GM12873 (cell line): Measurements from ENCODE around the gene TNC.

Source experiments
- TF ChIP-seq, protein P1 (sequence below): IDR thresholded peaks from 2 replicates; pipeline ENCODE4 v1.5.1; 2012; ENCODE audit warnings: low read depth, mild to moderate bottlenecking, moderate library complexity, low read length, control low read depth; ENCODE audit not compliant: insufficient read depth; ENCODE audit errors: missing control alignments

The TNC gene

DNA sequence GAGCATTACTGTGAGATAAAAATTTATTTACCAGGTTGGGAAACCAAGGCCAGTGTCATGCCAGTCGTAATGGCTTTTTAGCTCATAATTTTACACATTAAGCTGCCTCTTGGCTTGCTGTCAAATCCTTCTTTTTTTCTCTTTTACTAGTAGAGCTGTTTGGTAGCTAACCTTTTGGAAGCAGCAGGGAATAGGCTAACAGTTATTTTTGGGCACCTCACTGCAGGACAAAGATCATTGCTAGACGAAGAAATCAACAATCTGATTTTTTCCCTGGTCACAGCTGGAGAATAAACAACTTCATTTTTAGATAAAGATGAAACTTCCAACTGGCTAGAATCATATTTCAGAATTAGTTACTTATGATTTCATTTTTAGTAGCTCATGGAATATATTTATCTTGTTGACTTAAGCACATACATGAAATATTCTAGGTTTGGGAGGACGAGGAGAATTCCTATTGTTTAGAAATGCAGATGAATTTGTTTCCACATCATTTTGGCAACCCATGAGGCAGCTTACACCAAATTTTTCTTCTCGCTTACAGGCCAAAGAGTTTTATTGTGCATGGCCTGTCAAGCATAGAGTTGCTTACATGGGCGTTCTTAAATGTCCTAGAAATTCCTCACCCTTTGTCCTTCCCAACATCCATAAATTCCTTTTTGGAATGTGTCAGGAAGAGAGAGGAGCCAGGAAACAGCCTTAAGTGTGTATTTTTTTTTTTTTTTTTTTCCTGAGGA, 19.6 kb downstream of the TNC start:
- TF ChIP-seq, protein P1, sequence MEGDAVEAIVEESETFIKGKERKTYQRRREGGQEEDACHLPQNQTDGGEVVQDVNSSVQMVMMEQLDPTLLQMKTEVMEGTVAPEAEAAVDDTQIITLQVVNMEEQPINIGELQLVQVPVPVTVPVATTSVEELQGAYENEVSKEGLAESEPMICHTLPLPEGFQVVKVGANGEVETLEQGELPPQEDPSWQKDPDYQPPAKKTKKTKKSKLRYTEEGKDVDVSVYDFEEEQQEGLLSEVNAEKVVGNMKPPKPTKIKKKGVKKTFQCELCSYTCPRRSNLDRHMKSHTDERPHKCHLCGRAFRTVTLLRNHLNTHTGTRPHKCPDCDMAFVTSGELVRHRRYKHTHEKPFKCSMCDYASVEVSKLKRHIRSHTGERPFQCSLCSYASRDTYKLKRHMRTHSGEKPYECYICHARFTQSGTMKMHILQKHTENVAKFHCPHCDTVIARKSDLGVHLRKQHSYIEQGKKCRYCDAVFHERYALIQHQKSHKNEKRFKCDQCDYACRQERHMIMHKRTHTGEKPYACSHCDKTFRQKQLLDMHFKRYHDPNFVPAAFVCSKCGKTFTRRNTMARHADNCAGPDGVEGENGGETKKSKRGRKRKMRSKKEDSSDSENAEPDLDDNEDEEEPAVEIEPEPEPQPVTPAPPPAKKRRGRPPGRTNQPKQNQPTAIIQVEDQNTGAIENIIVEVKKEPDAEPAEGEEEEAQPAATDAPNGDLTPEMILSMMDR, result no peak

DNA sequence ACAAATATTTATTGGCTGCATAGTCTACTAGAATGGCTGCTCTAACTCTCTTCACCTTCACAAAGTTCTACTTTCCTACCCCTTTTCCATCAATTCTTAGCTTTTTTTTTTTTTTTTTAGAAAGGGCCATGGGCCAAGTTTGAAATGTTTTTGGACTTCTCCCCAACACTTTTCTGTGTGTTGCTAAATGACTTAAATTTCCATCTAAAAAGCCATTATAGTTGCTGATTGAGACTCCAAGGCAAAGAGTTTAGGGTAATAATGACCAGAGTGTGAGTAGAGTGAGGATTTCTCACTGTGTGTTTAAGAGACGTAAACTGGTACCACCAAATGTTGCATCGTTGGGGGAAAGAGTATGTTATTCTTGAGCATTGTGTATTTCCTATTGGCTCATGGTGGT, 24.4 kb downstream of the TNC start:
- TF ChIP-seq, protein P1, result no peak

DNA sequence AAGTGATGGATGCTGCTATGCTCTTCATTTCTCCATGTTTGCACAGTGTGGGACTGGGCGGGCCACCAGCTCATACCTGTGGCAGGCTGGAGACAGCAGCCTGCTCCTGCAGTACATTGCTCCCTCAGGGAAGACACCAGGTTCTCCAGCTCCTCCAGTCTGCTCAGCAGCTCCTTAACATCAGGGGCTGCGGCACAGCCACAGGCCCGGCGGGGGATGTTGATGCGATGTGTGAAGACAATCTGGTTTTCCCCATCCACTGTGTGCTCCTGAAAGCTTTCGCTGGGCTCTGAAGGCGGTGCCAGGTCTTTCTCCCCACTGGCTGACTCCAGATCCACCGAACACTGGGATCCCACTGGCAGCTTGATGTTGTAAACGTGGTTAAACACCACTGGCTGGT, 27.5 kb downstream of the TNC start:
- TF ChIP-seq, protein P1, result no peak

DNA sequence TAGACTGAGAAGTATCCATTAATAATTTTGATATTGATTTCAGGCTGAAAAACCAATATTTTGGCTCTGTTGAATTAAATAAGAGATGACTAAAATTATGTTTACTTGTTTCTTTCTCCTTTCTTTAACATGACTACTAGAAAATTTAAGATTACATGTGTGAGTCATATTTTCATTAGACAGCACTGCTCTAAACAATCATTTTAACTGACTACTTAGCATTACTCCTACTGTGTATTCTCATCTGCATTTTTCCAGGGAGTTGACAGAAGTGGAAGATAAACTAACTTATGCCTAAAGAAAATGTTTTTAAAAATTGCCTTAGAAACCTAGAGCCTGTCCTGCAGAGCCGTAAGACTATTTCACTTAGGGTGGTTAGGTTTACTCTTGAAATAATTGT, 29.1 kb downstream of the TNC start:
- TF ChIP-seq, protein P1, result no peak

DNA sequence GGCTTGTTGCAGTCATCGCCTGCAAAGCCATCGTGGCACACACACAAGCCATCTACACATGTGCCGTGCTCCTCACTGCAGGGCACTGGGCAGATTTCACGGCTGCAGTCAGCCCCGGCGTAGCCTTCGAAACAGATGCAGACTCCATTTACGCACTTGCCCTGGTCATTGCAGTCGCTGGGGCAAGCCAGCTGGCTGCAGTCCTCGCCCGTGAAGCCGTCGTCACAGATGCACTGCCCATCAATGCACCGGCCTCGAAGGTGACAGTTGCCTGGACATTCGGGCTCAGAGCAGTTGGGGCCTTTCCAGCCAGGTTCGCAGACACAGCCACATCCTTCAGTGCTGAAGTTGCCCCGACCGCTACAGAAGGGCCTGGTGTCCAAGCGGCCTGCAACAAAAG, 31.1 kb downstream of the TNC start:
- TF ChIP-seq, protein P1, result no peak

DNA sequence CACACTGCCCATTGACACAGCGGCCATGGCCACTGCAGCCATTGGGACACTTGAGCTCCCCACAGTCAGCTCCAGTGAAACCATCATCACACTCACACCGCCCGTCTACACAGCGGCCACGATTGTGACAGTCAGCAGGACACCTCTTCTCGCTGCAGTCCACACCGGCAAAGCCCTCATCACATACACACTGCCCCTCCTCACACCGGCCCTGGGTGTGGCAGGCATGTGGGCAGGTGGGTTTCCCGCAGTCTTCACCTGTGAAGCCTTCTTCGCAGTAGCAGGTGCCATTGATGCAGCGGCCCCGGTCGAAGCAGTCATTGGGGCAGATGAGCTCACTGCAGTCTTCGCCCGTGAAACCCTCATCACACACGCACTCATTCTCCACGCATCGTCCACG, 31.5 kb downstream of the TNC start:
- TF ChIP-seq, protein P1, result no peak

DNA sequence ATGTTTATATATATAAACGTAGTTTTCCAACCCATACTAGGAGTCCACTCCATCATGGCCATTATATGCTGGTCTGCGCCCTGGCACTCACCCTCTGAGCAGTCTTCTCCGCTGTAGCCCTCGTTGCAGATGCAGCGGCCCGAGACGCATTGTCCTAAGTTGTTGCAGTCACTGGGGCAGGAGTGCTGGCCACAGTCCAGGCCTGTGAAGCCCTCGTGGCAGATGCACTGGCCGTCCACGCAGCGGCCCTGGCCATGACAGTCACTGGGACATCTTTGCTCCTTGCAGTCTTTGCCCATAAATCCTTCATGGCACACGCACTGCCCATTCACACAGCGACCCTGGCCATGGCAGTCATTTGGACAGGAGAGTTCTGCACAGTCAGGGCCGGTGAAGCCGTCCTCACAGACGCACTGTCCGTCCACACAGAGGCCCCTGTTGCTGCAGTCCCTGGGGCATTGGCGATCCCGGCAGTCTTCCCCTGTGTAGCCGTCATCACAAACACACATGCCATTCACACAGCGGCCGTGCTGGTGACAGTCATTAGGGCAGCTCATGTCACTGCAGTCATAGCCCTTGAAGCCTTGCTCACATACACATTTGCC, 32.1 kb downstream of the TNC start:
- TF ChIP-seq, protein P1, result no peak
